ENCODE results near the gene GNAQ. TPM values are rescaled to one million over a fixed set of nuclear protein-coding genes. Genes with fewer than 3 reads are reported as not detected.

GNAQ gene
- total RNA-seq, 1 experiment from 2014 or later = 48.6 TPM

DNA sequence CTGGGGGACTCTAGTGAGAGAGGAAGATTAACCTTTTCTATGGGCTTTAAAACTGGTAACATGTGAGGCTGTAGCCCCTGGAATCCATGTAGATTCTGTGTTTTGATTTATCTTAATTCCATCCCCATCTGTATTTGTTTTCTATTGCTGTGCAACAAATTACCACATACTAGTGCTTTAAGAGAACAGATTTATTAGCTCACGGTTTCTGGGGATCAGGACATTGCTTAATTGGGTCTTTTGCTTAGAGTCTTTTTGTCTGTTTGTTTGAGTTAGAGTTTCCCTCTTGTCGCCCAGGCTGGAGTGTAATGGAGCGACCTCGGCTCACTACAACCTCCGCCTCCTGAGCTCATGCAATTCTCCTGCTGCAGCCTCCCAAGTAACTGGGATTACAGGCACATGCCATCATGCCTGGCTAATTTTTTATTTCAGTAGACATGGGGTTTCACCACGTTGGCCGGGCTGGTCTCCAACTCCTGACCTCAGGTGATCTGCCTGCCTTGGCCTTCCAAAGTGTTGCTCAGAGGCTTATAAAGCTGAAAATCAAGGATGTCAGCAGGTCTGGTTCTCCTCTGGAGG lies 353.6 kb downstream of the GNAQ start:
- Histone ChIP-seq H2BK120ac (ENCODE audit: low read depth, low read length, poor library complexity, severe bottlenecking) (no peak overlapping the region), H2AFZ (ENCODE audit: low read length) (no peak overlapping the region), H4K8ac (replicated peaks; ENCODE audit: insufficient read length, low read depth, low read length) (no peak overlapping the region), H3K9me3 (ENCODE audit: control insufficient read depth, low read depth, low read length) (no peaks in the 10 kb centered on the region), H3K56ac (ENCODE audit: insufficient read length, low read depth, low read length) (no peak overlapping the region), H3K27me3 (ENCODE audit: insufficient read depth, low read length) (no peaks in the 10 kb centered on the region), H2AK5ac (ENCODE audit: insufficient read length, low read length) (no peak overlapping the region), H3K79me1 (ENCODE audit: insufficient read depth, low read depth, low read length, poor library complexity, severe bottlenecking) (no peaks in the 10 kb centered on the region), H3T11ph (ENCODE audit: low read length) (no peak overlapping the region), H2BK5ac (ENCODE audit: insufficient read length, low read length) (no peak overlapping the region), H3K79me2 (ENCODE audit: insufficient read depth, low read length) (no peaks in the 10 kb centered on the region), H3K4me1 (ENCODE audit: insufficient read depth, low read length) (no peaks in the 10 kb centered on the region), H3K18ac (ENCODE audit: insufficient read length, low read depth, low read length) (no peak overlapping the region), H4K91ac (ENCODE audit: insufficient read length, low read depth, low read length) (no peak overlapping the region), H2BK20ac (ENCODE audit: low read depth, low read length, poor library complexity, severe bottlenecking) (no peak overlapping the region), H3K9ac (ENCODE audit: extremely low read depth, insufficient read length, low read length) (no peak overlapping the region), H3K23ac (ENCODE audit: insufficient read length, low read depth, low read length) (no peak overlapping the region), H3K14ac (ENCODE audit: insufficient read depth, low read length) (no peak overlapping the region), H3K4me2 (ENCODE audit: insufficient read depth, insufficient read length, low read length) (no peak overlapping the region), H4K5ac (ENCODE audit: insufficient read length, low read depth, low read length) (no peak overlapping the region), H2BK12ac (ENCODE audit: insufficient read length, low read depth, low read length) (no peak overlapping the region), H3K4ac (ENCODE audit: low read depth, low read length) (no peak overlapping the region), H3K23me2 (ENCODE audit: insufficient read length, low read depth, low read length, poor library complexity, severe bottlenecking) (no peaks in the 10 kb centered on the region), H4K20me1 (ENCODE audit: control insufficient read depth, insufficient read depth, insufficient read length) (no peaks in the 10 kb centered on the region), H2BK15ac (ENCODE audit: low read depth, low read length) (no peak overlapping the region), H3K27ac (ENCODE audit: insufficient read length, low read depth, low read length) (no peak overlapping the region)
- WGBS (ENCODE audit: extremely low coverage, insufficient read length, low lambda C conversion rate) = no CpG with 5 or more reads among the region's 7 CpGs
- H3K9me3 Mint-ChIP-seq = peaks cover 3% of the 10 kb centered on the region in 2 experiments; a peak in 3 of 5 replicates
- no peak for DNase-seq
- no peaks in the 10 kb centered on the region for H3K27me3 Mint-ChIP-seq (ENCODE audit: low read depth)
- H3K4me3 Mint-ChIP-seq = no peak overlapping the region
- no peaks in the 10 kb centered on the region for H3K4me1 Mint-ChIP-seq
- H3K36me3 Mint-ChIP-seq (ENCODE audit: insufficient read depth in 1 of 3, low read depth in 3 of 3) = peaks cover 0 to 3% (median 2%) of the 10 kb centered on the region in 3 experiments; a peak in 3 of 7 replicates
- H3K27ac Mint-ChIP-seq = peak overlapping the region in 1 of 3 experiments; percentile 38; a peak in 1 of 7 replicates
- TF ChIP-seq, protein P1, sequence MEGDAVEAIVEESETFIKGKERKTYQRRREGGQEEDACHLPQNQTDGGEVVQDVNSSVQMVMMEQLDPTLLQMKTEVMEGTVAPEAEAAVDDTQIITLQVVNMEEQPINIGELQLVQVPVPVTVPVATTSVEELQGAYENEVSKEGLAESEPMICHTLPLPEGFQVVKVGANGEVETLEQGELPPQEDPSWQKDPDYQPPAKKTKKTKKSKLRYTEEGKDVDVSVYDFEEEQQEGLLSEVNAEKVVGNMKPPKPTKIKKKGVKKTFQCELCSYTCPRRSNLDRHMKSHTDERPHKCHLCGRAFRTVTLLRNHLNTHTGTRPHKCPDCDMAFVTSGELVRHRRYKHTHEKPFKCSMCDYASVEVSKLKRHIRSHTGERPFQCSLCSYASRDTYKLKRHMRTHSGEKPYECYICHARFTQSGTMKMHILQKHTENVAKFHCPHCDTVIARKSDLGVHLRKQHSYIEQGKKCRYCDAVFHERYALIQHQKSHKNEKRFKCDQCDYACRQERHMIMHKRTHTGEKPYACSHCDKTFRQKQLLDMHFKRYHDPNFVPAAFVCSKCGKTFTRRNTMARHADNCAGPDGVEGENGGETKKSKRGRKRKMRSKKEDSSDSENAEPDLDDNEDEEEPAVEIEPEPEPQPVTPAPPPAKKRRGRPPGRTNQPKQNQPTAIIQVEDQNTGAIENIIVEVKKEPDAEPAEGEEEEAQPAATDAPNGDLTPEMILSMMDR (conservative IDR thresholded peaks at IDR 0.05) = no peak
